Activated CD4-positive, alpha-beta memory T cell treated with anti-CD3 and anti-CD28 coated beads, Interleukin-2, amount 10 ng/mL, durations not matched to agents 7 days and 5 days (primary cell): ENCODE data around the gene ACO1. TPM values are rescaled to one million over a fixed set of nuclear protein-coding genes. Genes with fewer than 3 reads are reported as not detected.

Source experiments
- CTCF ChIA-PET: fragments of 350-600 bp; sonication (Branson Sonifier 250); formaldehyde crosslinking; loops from one replicate; lab custom pipeline; 2021; ENCODE audit warnings: antibody characterized with exemption, inconsistent platforms; lab: Charles Lee
- POLR2A ChIA-PET: fragments of 350-600 bp; sonication (Branson Sonifier 250); formaldehyde crosslinking; loops from one replicate; lab custom pipeline; 2021; ENCODE audit warnings: antibody characterized with exemption; lab: Charles Lee
- DNase-seq: peaks from one replicate; pipeline ENCODE4 v3.0.0-alpha.2; 2020
- H3K27ac Mint-ChIP-seq: one replicate; pipeline ENCODE4 v1.8.0; 2021; ENCODE audit warnings: mild to moderate bottlenecking, mixed read lengths
- H3K27me3 Mint-ChIP-seq: one replicate; pipeline ENCODE4 v1.8.0; 2021; ENCODE audit warnings: mixed read lengths
- H3K36me3 Mint-ChIP-seq: one replicate; pipeline ENCODE4 v1.8.0; 2021; ENCODE audit warnings: low read depth, mixed read lengths
- H3K4me1 Mint-ChIP-seq: one replicate; pipeline ENCODE4 v1.8.0; 2021; ENCODE audit warnings: mixed read lengths
- H3K4me3 Mint-ChIP-seq: one replicate; pipeline ENCODE4 v1.8.0; 2021; ENCODE audit warnings: mild to moderate bottlenecking, mixed read lengths
- H3K9me3 Mint-ChIP-seq: one replicate; pipeline ENCODE4 v1.8.0; 2021; ENCODE audit warnings: mixed read lengths
- total RNA-seq, 2 experiments: library from RNA; stranded (reverse); gene quantifications; one replicate each; pipeline ENCODE4 v1.2.3, GENCODE V29; 2021

ACO1 gene
- total RNA-seq, 2 experiments from 2014 or later, result 6.4 to 6.6 TPM

DNA sequence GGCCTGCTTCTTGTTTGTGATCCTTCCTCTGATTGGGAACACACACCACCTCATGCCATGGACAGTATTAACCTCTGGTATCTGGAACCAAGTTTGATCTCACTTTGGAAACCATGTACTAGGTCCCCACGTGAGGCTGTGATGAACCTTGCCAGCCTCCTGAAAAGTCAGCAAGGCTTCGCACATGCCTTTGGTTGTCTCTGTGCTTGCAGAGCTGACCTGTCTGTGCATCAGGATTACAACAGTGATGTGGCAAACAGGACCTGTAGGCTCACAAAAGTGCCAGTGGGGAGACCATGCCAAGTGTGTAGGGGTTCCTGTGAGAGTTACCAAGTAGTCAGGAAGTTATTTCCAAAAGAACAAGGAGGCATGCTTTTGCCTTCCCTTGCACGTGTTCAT is 1.4 kb downstream of the ACO1 start:
- ChIA-PET POLR2A (no interaction called here), CTCF (interaction anchor here (3.1 to 4.7 kb wide), 2 partner anchors 140 to 188 kb away, joined by 23 to 51 read pairs; partner anchors contain the start of genes NDUFB6 and RIGI)
- H3K4me3 Mint-ChIP-seq, result no peak overlapping the region
- no peaks in the 10 kb centered on the region for H3K36me3 Mint-ChIP-seq
- H3K9me3 Mint-ChIP-seq, result no peaks in the 10 kb centered on the region
- H3K4me1 Mint-ChIP-seq, result peaks cover 8% of the 10 kb centered on the region
- H3K27ac Mint-ChIP-seq, result no peak overlapping the region
- peaks cover 26% of the 10 kb centered on the region for H3K27me3 Mint-ChIP-seq
- DNase-seq, result no peak

- POLR2A ChIA-PET, result interaction anchor here (0.6 kb wide), 1 partner anchor 164 kb away, joined by 3 read pairs; no protein-coding TSS in a partner anchor
- peaks cover 15% of the 10 kb centered on the region for H3K27me3 Mint-ChIP-seq
These were observed 2.8 kb downstream of the ACO1 start for GRCh38 chr9:32387256-32387655.

GRCh38 chr9:32389365-32389764 is 4.9 kb downstream of the ACO1 start:
- ChIA-PET POLR2A (no interaction called here), CTCF (interaction anchor here (0.6 to 1.5 kb wide), 4 partner anchors 10 to 200 kb away, joined by 3 to 7 read pairs (median 3); no protein-coding TSS in a partner anchor)
- H3K9me3 Mint-ChIP-seq, result no peaks in the 10 kb centered on the region
- H3K27ac Mint-ChIP-seq, result no peak overlapping the region
- peaks cover 3% of the 10 kb centered on the region for H3K4me1 Mint-ChIP-seq
- DNase-seq, result no peak
- H3K4me3 Mint-ChIP-seq, result no peak overlapping the region
- no peaks in the 10 kb centered on the region for H3K27me3 Mint-ChIP-seq
- H3K36me3 Mint-ChIP-seq, result no peaks in the 10 kb centered on the region

More at GRCh38 chr9:32387256-32387655, 2.8 kb downstream of the ACO1 start:
- no peak overlapping the region for H3K27ac Mint-ChIP-seq
- H3K4me1 Mint-ChIP-seq, result peaks cover 8% of the 10 kb centered on the region
- DNase-seq, result no peak
- CTCF ChIA-PET, result interaction anchor here (1.0 to 1.3 kb wide), 3 partner anchors 8 to 192 kb away, joined by 3 to 4 read pairs (median 4); no protein-coding TSS in a partner anchor
- H3K36me3 Mint-ChIP-seq, result no peaks in the 10 kb centered on the region
- no peak overlapping the region for H3K4me3 Mint-ChIP-seq
- H3K9me3 Mint-ChIP-seq, result no peaks in the 10 kb centered on the region

- CTCF ChIA-PET, result interaction anchor here (0.9 kb wide), 1 partner anchor 15 kb away, joined by 3 read pairs; no protein-coding TSS in a partner anchor
- no peaks in the 10 kb centered on the region for H3K27me3 Mint-ChIP-seq
These were observed 9.5 kb downstream of the ACO1 start for GRCh38 chr9:32393911-32394310.

GRCh38 chr9:32394381-32395049 is 10.1 kb downstream of the ACO1 start:
- H3K4me3 Mint-ChIP-seq, result no peak overlapping the region
- CTCF ChIA-PET, result interaction anchor here (0.5 kb wide), 1 partner anchor 720 kb away, joined by 3 read pairs; no protein-coding TSS in a partner anchor
- H3K27ac Mint-ChIP-seq, result no peak overlapping the region
- H3K4me1 Mint-ChIP-seq, result no peaks in the 10 kb centered on the region
- POLR2A ChIA-PET, result no interaction called here
- H3K9me3 Mint-ChIP-seq, result no peaks in the 10 kb centered on the region
- H3K36me3 Mint-ChIP-seq, result no peaks in the 10 kb centered on the region
- DNase-seq, result no peak
- H3K27me3 Mint-ChIP-seq, result no peaks in the 10 kb centered on the region

More at GRCh38 chr9:32393911-32394310, 9.5 kb downstream of the ACO1 start:
- H3K27ac Mint-ChIP-seq, result no peak overlapping the region
- H3K4me1 Mint-ChIP-seq, result no peaks in the 10 kb centered on the region
- H3K36me3 Mint-ChIP-seq, result no peaks in the 10 kb centered on the region
- H3K4me3 Mint-ChIP-seq, result no peak overlapping the region
- POLR2A ChIA-PET, result no interaction called here
- no peak for DNase-seq
- H3K9me3 Mint-ChIP-seq, result no peaks in the 10 kb centered on the region

GRCh38 chr9:32395510-32396216 is 11.2 kb downstream of the ACO1 start:
- Mint-ChIP-seq H3K4me3 (no peak overlapping the region), H3K27me3 (no peaks in the 10 kb centered on the region), H3K9me3 (no peaks in the 10 kb centered on the region), H3K36me3 (no peaks in the 10 kb centered on the region), H3K4me1 (no peaks in the 10 kb centered on the region), H3K27ac (no peak overlapping the region)
- POLR2A ChIA-PET, result no interaction called here
- DNase-seq, result no peak
- CTCF ChIA-PET, result no interaction called here

- ChIA-PET CTCF (interaction anchor here (1.2 to 3.4 kb wide), 2 partner anchors 20 to 128 kb away, joined by 4 to 21 read pairs; partner anchors contain the start of gene RIGI), POLR2A (no interaction called here)
- Mint-ChIP-seq H3K36me3 (no peaks in the 10 kb centered on the region), H3K9me3 (no peaks in the 10 kb centered on the region), H3K4me3 (no peak overlapping the region), H3K27me3 (no peaks in the 10 kb centered on the region), H3K4me1 (no peaks in the 10 kb centered on the region), H3K27ac (no peak overlapping the region)
- DNase-seq, result no peak
These were observed 13.8 kb downstream of the ACO1 start for GRCh38 chr9:32398207-32398606.

DNA sequence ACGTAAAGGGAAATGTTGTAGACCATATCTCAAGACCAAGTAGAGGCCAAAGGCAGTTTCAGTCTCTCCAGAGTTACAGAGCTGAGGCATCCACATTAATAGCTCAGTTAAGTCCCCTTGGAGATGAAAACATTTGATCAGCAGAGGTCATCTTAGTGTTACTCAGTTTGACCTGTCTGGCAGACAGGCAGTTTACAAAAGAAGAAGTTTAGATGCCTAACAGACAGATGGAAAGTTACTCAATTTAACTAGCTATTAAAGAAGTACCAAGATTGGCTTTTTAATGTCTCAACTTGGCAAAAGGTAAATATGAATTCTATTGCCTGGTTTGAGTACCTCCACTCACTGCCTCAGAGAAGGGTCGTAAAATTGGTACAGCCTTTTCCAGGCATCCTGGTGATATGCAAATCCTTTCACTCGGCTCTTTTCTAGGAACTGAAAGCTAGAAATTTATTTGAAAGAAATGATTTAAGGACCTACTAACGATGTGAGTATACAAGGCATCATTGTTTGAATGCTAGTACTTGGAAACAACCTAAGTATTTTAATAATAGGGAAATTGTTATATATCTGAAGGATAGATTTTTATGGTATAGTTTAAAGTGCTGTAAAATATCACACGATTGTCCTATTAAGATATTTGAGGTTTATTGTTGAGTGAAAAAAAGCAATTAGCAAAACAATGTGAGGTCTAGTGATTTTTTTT is 14.8 kb downstream of the ACO1 start:
- H3K4me3 Mint-ChIP-seq, result no peak overlapping the region
- peaks cover 1% of the 10 kb centered on the region for H3K4me1 Mint-ChIP-seq
- ChIA-PET POLR2A (no interaction called here), CTCF (interaction anchor here (1.2 to 3.4 kb wide), 2 partner anchors 21 to 127 kb away, joined by 4 to 21 read pairs; partner anchors contain the start of gene RIGI)
- no peak overlapping the region for H3K27ac Mint-ChIP-seq
- no peak for DNase-seq
- H3K27me3 Mint-ChIP-seq, result no peaks in the 10 kb centered on the region
- H3K9me3 Mint-ChIP-seq, result no peaks in the 10 kb centered on the region
- H3K36me3 Mint-ChIP-seq, result no peaks in the 10 kb centered on the region

- H3K36me3 Mint-ChIP-seq, result no peaks in the 10 kb centered on the region
- H3K4me1 Mint-ChIP-seq, result peaks cover 2% of the 10 kb centered on the region
- ChIA-PET CTCF (interaction anchor here (1.2 kb wide), 1 partner anchor 22 kb away, joined by 5 read pairs; no protein-coding TSS in a partner anchor), POLR2A (no interaction called here)
- no peaks in the 10 kb centered on the region for H3K9me3 Mint-ChIP-seq
- no peaks in the 10 kb centered on the region for H3K27me3 Mint-ChIP-seq
- no peak for DNase-seq
- H3K27ac Mint-ChIP-seq, result no peak overlapping the region
- no peak overlapping the region for H3K4me3 Mint-ChIP-seq
These were observed 17.0 kb downstream of the ACO1 start for GRCh38 chr9:32401488-32401887.

GRCh38 chr9:32403567-32404260 is 19.3 kb downstream of the ACO1 start:
- POLR2A ChIA-PET, result no interaction called here

DNA sequence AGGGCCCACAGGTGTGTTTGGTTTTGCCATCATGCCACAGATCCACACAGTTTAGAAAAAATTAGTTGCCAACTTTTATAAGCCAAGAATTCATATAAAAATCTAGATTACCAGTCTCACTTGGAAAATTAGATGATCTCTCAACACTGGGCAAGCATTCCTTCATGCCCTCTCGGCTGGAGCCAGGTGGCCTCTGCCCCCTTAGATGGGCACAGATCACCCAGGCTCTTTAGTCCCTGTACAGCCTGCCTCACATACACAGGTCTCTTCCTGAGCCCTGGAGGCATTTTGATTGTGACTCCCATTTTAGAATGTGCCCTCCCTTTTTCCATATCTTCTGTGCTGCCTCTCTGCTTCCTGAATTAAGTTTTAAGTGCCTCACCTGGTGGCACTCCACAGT is 20.0 kb downstream of the ACO1 start:
- Mint-ChIP-seq H3K36me3 (peaks cover 14% of the 10 kb centered on the region), H3K27me3 (no peaks in the 10 kb centered on the region), H3K9me3 (no peaks in the 10 kb centered on the region), H3K4me1 (peaks cover 2% of the 10 kb centered on the region), H3K4me3 (no peak overlapping the region), H3K27ac (no peak overlapping the region)
- ChIA-PET POLR2A (no interaction called here), CTCF (interaction anchor here (0.6 kb wide), 1 partner anchor 563 kb away, joined by 4 read pairs; no protein-coding TSS in a partner anchor)
- no peak for DNase-seq

More at GRCh38 chr9:32403567-32404260, 19.3 kb downstream of the ACO1 start:
- Mint-ChIP-seq H3K4me3 (no peak overlapping the region), H3K9me3 (no peaks in the 10 kb centered on the region), H3K27ac (no peak overlapping the region), H3K4me1 (peaks cover 2% of the 10 kb centered on the region), H3K27me3 (no peaks in the 10 kb centered on the region), H3K36me3 (peaks cover 13% of the 10 kb centered on the region)
- no peak for DNase-seq
- CTCF ChIA-PET, result no interaction called here

GRCh38 chr9:32404856-32405255 is 20.4 kb downstream of the ACO1 start:
- DNase-seq, result no peak
- H3K27ac Mint-ChIP-seq, result no peak overlapping the region
- no peak overlapping the region for H3K4me3 Mint-ChIP-seq
- H3K27me3 Mint-ChIP-seq, result no peaks in the 10 kb centered on the region
- H3K36me3 Mint-ChIP-seq, result peaks cover 14% of the 10 kb centered on the region
- H3K9me3 Mint-ChIP-seq, result no peaks in the 10 kb centered on the region
- POLR2A ChIA-PET, result no interaction called here
- peaks cover 2% of the 10 kb centered on the region for H3K4me1 Mint-ChIP-seq
- CTCF ChIA-PET, result interaction anchor here (0.6 kb wide), 1 partner anchor 563 kb away, joined by 4 read pairs; no protein-coding TSS in a partner anchor
